GM19328 (cell line): ENCODE data around the gene SLC23A2.
"Not testable (repeated sequence)": the region's sequence is repeated elsewhere in the genome, so short reads cannot be mapped to it uniquely, and the experiment has no call there.

Source experiments
- ATAC-seq: cut with Tn5 transposase; IDR thresholded peaks from one replicate; pipeline ENCODE4 v1.9.1; 2021; ENCODE audit warnings: mild to moderate bottlenecking, moderate library complexity; ENCODE audit not compliant: unreplicated experiment

SLC23A2 gene

GRCh38 chr20:4883051-4883450, 118.3 kb downstream of the SLC23A2 start:
- no peak for ATAC-seq

DNA sequence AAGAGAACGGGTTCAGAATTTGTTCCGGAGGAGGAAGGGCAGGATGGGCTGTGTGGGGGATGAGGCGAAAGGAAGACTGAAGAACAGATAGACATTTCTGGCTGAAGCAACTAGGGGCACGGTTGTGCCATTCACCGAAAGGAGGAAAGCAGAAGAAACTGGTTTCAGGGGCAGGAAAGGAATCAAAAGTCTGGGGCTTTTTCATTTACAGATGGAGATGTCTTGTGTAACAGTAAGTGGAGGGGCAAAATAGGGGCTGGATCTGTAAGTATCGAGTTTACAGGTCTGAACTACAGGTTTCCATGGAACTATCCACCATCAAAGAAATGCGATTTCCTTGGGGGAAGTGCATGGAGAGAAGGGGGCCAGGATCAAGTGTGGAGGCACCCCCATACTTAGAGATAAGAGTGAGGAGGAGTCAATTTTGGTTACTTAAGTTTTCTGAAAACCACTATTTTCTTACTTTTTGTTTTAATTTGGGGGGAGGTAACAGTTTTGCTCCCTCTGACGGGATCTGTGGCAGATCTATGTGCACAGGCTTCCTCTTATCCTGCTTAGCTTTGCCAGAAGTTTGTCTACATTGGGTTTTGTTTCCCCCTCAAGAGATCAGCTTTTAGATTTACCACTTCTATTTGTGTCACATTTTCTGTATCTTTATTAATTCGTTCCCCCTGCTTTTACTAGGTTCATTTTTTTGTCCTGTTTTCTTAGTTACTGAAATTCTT, 120.1 kb downstream of the SLC23A2 start:
- no peak for ATAC-seq

DNA sequence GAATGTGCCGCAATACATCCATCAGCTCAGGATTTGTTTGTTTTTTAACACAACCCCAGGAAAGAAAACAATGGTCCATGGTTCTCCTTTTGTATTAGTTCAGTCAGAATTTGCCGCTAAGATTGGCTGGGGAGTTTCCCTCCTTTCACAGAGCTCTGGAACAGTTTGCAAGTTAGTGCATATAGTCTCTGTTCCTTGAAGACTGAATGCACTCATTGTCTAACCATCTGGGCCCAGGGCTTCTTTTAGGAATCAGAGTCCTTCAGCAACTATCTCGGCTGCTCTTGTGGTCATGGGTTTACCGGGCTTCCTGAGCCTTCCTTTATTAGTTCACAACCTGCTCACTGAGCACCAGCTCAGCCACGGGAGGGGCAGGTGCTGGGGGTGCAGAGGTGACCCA, 121.3 kb downstream of the SLC23A2 start:
- ATAC-seq, result no peak

GRCh38 chr20:4878099-4878498, 123.2 kb downstream of the SLC23A2 start:
- not testable (repeated sequence) for ATAC-seq

DNA sequence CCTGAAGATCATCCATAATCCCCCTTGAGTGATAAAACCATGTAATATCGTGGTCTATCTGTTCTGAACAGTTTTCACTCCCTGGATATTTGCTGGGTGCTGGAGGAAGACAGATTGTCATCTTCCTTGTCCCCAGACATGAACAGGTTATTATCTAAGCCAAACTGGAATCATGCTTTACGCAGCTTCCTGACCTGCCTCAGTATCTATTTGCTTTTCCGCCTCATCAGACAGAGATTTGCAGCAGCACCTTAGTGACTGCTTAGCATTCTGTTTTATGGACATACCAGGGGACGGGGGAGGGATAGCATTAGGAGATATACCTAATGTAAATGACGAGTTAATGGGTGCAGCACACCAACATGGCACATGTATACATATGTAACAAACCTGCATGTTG, 124.6 kb downstream of the SLC23A2 start:
- no peak for ATAC-seq

DNA sequence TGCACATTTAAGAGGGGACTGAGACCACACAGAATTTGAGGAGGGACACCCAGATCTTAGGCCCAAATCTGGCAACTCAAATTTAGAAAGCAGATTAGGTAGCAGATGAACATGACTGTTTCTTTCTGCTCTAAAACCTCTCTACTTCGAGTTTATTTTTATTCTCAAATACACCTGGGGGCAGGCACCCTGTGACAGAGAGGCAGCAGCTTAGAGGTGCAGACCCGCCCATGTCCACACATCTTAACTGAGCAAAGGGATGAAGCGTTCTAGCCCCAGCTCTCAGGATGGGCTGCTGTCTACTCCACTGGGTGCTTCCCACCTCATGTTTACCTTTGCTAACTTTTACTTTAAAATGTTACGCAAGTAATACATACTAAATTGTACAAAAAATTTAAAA, 125.0 kb downstream of the SLC23A2 start:
- no peak for ATAC-seq

DNA sequence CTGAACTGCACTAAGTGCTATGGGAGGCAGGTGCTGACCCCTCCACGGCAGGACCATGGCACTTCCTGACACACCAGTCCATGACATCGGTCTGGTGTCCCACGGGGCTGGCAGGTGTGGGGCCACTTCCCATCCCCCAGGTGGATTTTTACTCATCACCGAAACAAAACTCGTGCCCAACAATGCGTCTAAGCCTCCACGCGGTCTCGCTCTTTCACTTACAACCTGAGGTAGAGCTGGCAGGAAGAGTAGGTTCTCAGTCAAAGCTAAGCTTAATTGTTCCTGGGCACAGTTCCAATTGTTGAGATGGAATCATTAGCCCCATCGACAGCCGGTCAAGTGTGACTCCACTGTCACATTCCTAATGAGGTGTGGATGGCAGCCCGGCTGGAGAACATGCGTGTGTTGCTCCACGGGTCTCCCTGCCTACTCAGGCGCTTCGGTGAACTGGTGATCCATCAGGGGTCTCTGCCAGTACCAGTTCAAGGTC, 125.7 kb downstream of the SLC23A2 start:
- no peak for ATAC-seq

DNA sequence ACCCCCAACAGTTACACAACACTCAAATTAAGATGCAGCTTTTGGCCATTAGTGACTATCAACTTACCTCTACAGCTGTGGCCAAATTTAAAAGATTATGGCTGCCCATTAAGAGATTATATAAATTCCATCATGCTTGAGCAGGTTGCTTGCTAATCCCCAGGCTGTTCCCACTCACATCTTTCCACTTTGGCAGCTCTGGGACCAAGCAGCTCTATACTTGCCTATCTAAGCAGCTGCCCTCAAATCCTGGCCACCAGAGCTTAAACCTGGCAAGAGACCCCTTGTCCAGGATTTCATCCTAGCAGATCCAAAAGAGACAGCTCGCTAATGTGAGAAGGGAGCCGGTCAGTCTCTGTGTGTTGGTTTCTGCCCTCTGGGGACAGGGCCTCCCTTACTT, 127.9 kb downstream of the SLC23A2 start:
- ATAC-seq, result no peak

DNA sequence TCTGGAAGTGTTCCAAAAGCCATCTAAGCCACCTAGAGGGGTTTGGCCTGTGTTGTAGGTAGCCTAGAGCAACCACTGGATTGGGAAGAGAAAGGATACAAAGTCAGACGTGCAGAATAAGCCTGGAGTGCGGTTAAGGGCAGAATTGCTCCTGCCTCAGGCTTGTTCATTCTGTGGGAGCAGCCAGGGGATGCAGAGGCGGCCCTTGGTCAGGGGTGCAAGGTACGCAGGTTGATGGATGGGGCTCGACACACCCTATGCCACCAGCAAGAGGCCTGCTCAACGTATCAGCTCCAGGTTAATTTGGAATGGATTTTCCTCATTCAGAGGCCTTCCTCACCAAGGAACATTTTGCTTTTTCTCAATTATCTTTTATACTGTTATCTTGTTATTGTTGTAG, 129.8 kb downstream of the SLC23A2 start:
- ATAC-seq, result no peak

- no peak for ATAC-seq
Observed at GRCh38 chr20:4870906-4871305, 130.4 kb downstream of the SLC23A2 start.

DNA sequence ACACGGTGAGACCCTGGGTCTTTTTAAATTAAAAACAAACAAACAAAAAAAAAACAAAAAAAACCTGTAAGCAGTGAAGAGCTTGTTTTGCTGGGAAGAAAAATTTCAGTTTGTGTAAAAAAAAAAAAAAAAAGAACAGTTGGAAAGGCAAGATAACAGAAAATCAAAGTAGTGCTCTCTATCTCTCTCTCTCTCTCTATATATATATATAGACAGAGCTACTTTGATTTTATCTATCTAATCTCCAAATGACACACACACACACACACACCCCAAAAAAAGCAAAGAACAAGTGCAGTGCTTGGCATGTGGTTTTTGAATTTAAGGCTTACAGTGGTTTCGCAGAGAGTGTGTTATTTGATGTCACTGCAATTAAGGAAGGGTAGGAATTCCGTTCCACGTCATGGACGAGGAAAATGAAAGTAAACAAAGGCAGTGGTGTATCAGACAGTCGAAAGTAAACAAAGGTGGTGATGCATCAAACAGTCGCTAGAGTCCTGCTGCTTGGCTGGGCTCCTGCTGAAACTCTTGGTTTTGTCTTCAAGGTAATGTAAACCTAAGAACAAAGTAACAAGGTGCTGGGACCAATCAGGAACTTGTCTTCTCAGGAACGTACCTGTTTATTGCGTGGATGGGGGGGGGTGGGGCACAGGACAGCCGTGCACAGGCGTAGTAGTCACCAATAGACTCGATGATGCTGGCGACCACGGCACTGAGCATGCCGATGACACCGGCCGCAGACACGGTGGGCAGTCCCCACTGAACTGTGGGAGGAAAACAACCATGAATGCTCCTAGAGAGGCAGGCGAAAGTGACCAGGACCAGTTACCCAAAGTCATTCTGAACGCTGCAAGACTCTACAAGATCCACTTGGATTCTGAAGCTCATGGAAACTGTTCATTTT, 131.8 kb downstream of the SLC23A2 start:
- no peak for ATAC-seq

GRCh38 chr20:4867051-4867450, 134.3 kb downstream of the SLC23A2 start:
- no peak for ATAC-seq

- ATAC-seq, result no peak
Observed at GRCh38 chr20:4866429-4866828, 134.9 kb downstream of the SLC23A2 start.

- ATAC-seq, result no peak
Observed at GRCh38 chr20:4864311-4864752, 137.0 kb downstream of the SLC23A2 start.

- no peak for ATAC-seq
Observed at GRCh38 chr20:4862661-4863060, 138.6 kb downstream of the SLC23A2 start.

- no peak for ATAC-seq
Observed at GRCh38 chr20:4861961-4862360, 139.3 kb downstream of the SLC23A2 start.

DNA sequence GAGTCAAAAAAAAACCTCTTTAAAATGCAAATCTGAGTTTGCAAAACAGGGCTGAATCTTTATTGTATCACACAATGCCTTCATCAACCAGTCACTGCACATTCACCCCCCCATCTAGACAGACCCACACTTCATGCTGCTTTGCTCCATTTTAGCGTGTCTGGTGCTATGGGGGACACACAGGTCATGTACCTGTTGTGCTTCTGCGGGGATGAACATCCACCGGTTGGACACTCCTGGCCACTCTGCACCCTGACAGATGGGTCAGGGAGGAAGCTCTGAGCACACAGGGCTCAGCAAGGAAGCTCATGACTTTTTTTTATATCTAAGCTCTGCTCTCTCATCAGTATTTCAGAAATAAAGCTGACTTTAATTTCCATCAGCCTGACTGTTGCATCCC, 143.3 kb downstream of the SLC23A2 start:
- no peak for ATAC-seq

GRCh38 chr20:4856022-4856755, 145.1 kb downstream of the SLC23A2 start:
- no peak for ATAC-seq

GRCh38 chr20:4855555-4855954, 145.8 kb downstream of the SLC23A2 start:
- no peak for ATAC-seq

- ATAC-seq, result no peak
Observed at GRCh38 chr20:4855097-4855496, 146.2 kb downstream of the SLC23A2 start.

GRCh38 chr20:4854561-4854901, 146.8 kb downstream of the SLC23A2 start:
- ATAC-seq, result no peak
